Uterus (tissue), 2 donors: ENCODE data around the gene ANKRD16.

Experiments
- CTCF ChIP-seq, 4 experiments: fragments of 200-600 bp in 2 of 4; fragments of 450-650 bp in 2 of 4; sonication (generic) in 2 of 4; IDR thresholded peaks; one replicate each; pipeline ENCODE4 v1.5.1; 2016 to 2019; ENCODE audit warnings: antibody characterized with exemption in 4 of 4, mild to moderate bottlenecking in 2 of 4, moderate library complexity in 1 of 4
- POLR2A ChIP-seq, 2 donors: fragments of 450-650 bp; IDR thresholded peaks; one replicate each; pipeline ENCODE4 v1.6.1; 2016; ENCODE audit warnings: antibody characterized with exemption in 2 of 2, mild to moderate bottlenecking in 1 of 2, moderate library complexity in 1 of 2

GRCh38 chr10:5888843-5889623 is 660 bp downstream of the ANKRD16 start:
- TF ChIP-seq CTCF (IDR thresholded peaks at IDR 0.05) (no peak), POLR2A (IDR thresholded peaks at IDR 0.05) (no peak)
